KMS-11 (cell line): ENCODE measurements around the gene PHACTR3.

ENCODE experiments used
- H2AFZ ChIP-seq: fragments of 200-600 bp; sonication (generic); 2 replicates; pipeline ENCODE4 v1.6.1; 2016; ENCODE audit warnings: antibody characterized with exemption, mixed run types, low read depth
- H3K27ac ChIP-seq: fragments of 200-600 bp; sonication (generic); 2 replicates; pipeline ENCODE4 v1.6.1; 2016; ENCODE audit warnings: mild to moderate bottlenecking, mixed run types
- H3K27me3 ChIP-seq: fragments of 200-600 bp; sonication (generic); 2 replicates; pipeline ENCODE4 v1.6.1; 2017; ENCODE audit warnings: mild to moderate bottlenecking, low read depth, mixed run types, moderate library complexity; ENCODE audit not compliant: insufficient read depth
- H3K36me3 ChIP-seq: fragments of 200-600 bp; sonication (generic); 2 replicates; pipeline ENCODE4 v1.6.1; 2017; ENCODE audit warnings: mild to moderate bottlenecking, mixed run types; ENCODE audit not compliant: insufficient read depth
- H3K4me1 ChIP-seq: fragments of 200-600 bp; sonication (generic); 2 replicates; pipeline ENCODE4 v1.6.1; 2016; ENCODE audit warnings: mild to moderate bottlenecking, low read depth, mixed run types; ENCODE audit not compliant: poor library complexity, severe bottlenecking
- H3K4me2 ChIP-seq: fragments of 200-600 bp; sonication (generic); 2 replicates; pipeline ENCODE4 v1.7.0; 2016; ENCODE audit warnings: mild to moderate bottlenecking, mixed run types
- H3K4me3 ChIP-seq: fragments of 200-600 bp; sonication (generic); IDR thresholded peaks from 2 replicates; pipeline ENCODE4 v1.6.1; 2017; ENCODE audit warnings: low read depth, low read length, mixed read lengths; ENCODE audit not compliant: insufficient read depth
- H3K79me2 ChIP-seq: fragments of 200-600 bp; sonication (generic); 2 replicates; pipeline ENCODE4 v1.6.1; 2016; ENCODE audit warnings: low read depth, mixed run types; ENCODE audit not compliant: insufficient read depth
- H3K9ac ChIP-seq: fragments of 200-600 bp; sonication (generic); 2 replicates; pipeline ENCODE4 v1.6.1; 2016; ENCODE audit warnings: mild to moderate bottlenecking, mixed run types
- H4K20me1 ChIP-seq: fragments of 200-600 bp; sonication (generic); 2 replicates; pipeline ENCODE4 v1.6.1; 2016; ENCODE audit warnings: mild to moderate bottlenecking, mixed run types; ENCODE audit not compliant: insufficient read depth
- TF ChIP-seq, protein P1 (sequence below): fragments of 200-600 bp; sonication (generic); conservative IDR thresholded peaks from 2 replicates; pipeline ENCODE4 v1.6.1; 2017; ENCODE audit warnings: low read depth, mild to moderate bottlenecking, antibody characterized with exemption, low read length, moderate library complexity, mixed read lengths

The PHACTR3 gene

DNA sequence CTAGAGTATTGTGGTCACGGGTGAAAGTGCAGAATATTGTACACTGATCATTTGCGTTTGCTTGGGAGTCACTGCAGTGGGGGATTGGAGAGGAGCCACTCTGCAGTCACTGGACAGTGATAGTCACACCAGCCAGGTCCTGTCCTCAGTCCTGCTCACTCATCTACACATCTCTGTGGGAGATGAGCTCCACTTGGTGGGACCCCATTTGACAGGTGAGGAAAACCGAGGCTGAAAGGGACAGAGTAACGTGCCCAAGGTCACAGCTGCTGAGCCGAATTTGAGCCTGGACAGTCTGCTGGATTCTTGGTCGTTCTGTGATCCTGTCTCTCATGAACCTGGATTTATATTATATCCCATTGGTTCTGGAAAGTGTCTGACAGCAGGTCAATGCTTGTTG, 17.7 kb upstream of the PHACTR3 start:
- no peak overlapping the region for H3K27ac ChIP-seq
- H3K4me3 ChIP-seq, result no peak overlapping the region
- H3K4me2 ChIP-seq, result no peak overlapping the region
- H3K9ac ChIP-seq, result no peak overlapping the region
- TF ChIP-seq, protein P1, sequence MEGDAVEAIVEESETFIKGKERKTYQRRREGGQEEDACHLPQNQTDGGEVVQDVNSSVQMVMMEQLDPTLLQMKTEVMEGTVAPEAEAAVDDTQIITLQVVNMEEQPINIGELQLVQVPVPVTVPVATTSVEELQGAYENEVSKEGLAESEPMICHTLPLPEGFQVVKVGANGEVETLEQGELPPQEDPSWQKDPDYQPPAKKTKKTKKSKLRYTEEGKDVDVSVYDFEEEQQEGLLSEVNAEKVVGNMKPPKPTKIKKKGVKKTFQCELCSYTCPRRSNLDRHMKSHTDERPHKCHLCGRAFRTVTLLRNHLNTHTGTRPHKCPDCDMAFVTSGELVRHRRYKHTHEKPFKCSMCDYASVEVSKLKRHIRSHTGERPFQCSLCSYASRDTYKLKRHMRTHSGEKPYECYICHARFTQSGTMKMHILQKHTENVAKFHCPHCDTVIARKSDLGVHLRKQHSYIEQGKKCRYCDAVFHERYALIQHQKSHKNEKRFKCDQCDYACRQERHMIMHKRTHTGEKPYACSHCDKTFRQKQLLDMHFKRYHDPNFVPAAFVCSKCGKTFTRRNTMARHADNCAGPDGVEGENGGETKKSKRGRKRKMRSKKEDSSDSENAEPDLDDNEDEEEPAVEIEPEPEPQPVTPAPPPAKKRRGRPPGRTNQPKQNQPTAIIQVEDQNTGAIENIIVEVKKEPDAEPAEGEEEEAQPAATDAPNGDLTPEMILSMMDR, result no peak
- H4K20me1 ChIP-seq, result no peaks in the 10 kb centered on the region
- no peaks in the 10 kb centered on the region for H3K79me2 ChIP-seq
- no peaks in the 10 kb centered on the region; the same call in 1 of the 2 replicates for H3K27me3 ChIP-seq
- H3K4me1 ChIP-seq, result no peaks in the 10 kb centered on the region
- no peaks in the 10 kb centered on the region for H3K36me3 ChIP-seq
- no peak overlapping the region for H2AFZ ChIP-seq

DNA sequence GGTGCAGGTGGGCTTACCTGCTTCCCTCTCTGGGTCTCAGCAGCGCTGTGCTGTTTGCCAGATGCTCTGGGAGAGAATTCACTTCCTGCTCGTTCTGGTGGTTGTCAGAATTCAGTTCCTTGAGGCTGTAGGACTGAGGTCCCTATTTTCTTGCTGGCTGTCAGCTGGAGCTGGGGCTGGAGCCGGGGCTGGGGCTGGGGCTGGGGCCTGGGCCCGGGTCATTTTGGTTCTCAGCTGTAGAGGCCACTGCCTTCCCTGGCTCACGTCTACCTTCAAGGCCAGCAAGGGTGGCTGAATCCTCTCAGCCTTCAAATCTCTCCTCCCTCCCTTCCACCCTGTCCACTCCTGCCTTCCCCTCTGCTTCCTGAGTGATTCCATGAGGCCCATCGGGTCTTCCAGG, 16.8 kb upstream of the PHACTR3 start:
- Histone ChIP-seq H3K4me1 (no peaks in the 10 kb centered on the region), H3K36me3 (no peaks in the 10 kb centered on the region), H3K79me2 (no peaks in the 10 kb centered on the region), H3K4me2 (no peak overlapping the region), H3K27me3 (no peaks in the 10 kb centered on the region; the same call in 1 of the 2 replicates), H3K9ac (no peak overlapping the region), H3K4me3 (no peak overlapping the region), H2AFZ (no peak overlapping the region), H4K20me1 (no peaks in the 10 kb centered on the region), H3K27ac (no peak overlapping the region)
- TF ChIP-seq, protein P1, result no peak

DNA sequence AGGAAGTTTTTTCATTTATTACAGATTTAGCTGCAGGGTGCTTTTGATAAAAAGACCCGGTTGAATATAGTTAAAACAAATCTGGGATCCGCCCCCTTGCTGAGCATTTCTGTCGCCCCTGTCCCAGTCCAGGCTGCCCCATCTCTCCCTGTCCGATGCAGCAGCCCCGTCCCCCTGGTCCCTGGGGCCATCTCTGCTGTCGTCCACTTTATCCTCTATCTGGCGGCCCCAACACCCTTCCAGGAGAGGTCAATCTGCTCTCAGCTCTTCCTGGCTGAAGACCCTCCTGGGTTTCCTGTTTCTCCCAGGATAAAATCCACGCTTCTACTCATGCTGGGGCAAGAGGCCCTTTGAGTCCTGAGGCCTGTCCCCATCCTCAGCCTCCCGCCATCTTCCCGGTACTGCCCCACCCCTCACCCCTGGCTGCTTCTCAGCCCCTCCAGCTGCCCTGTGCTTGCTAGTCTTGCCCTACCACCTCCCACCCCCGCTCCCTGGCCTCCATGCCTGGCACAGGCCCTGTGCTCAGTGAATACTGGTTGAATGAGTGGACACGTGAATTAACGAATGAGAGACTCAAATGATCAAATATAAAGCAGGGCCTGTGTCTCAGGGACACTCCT, 16.0 kb upstream of the PHACTR3 start:
- no peak overlapping the region for H3K4me2 ChIP-seq
- TF ChIP-seq, protein P1, result no peak
- H4K20me1 ChIP-seq, result no peaks in the 10 kb centered on the region
- H3K4me3 ChIP-seq, result no peak overlapping the region
- H2AFZ ChIP-seq, result no peak overlapping the region
- no peaks in the 10 kb centered on the region; the same call in 1 of the 2 replicates for H3K27me3 ChIP-seq
- no peaks in the 10 kb centered on the region for H3K4me1 ChIP-seq
- H3K79me2 ChIP-seq, result no peaks in the 10 kb centered on the region
- H3K27ac ChIP-seq, result no peak overlapping the region
- H3K9ac ChIP-seq, result no peak overlapping the region
- no peaks in the 10 kb centered on the region for H3K36me3 ChIP-seq

DNA sequence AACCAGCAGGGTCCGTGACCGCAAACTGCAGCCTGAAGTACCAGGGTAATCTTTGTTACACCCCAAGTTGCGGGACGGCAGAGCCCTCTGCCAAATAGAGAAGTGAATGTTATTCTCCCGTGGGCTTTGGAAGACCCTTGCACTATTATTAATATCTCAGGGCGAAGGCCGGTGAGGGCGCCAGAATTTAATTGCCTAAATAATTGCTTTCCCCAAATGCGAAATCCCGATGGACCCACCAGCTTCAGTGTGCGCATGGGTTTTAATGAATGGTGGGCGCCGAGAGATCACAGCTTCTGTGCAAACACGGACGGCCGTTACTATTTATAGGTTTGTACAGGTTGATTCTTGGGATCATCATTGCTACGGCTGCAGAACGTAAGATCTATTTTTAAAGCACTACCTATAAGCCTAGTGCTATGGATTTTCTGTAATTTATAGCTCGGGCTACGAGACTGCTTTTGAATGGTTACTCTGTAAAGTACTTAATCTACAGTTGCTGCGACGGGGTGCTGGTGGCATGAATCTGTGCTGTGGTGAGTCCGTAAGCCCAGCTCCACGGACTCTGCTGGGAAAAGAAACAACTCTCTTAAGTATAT, 15.2 kb upstream of the PHACTR3 start:
- Histone ChIP-seq H3K27me3 (peaks cover 7% of the 10 kb centered on the region; the same call in 1 of the 2 replicates), H3K4me2 (no peak overlapping the region), H3K9ac (no peak overlapping the region), H4K20me1 (no peaks in the 10 kb centered on the region), H3K27ac (no peak overlapping the region), H3K79me2 (no peaks in the 10 kb centered on the region), H2AFZ (no peak overlapping the region), H3K36me3 (no peaks in the 10 kb centered on the region), H3K4me1 (no peaks in the 10 kb centered on the region), H3K4me3 (no peak overlapping the region)
- TF ChIP-seq, protein P1, result no peak
